Neural cell (in vitro differentiated cells): Measurements from ENCODE around the gene DPH3.

Experiments used
- CTCF ChIP-seq: fragments of 450-650 bp; IDR thresholded peaks from 2 replicates; pipeline ENCODE4 v1.5.1; 2014; ENCODE audit warnings: antibody characterized with exemption, mild to moderate bottlenecking, moderate library complexity; ENCODE audit not compliant: poor library complexity, severe bottlenecking
- EP300 ChIP-seq: fragments of 450-650 bp; conservative IDR thresholded peaks from 2 replicates; pipeline ENCODE4 v1.6.1; 2014; ENCODE audit warnings: antibody characterized with exemption, mild to moderate bottlenecking, moderate library complexity; ENCODE audit not compliant: poor library complexity, severe bottlenecking
- EZH2 ChIP-seq: fragments of 200-600, 300-800 bp; shearing (Covaris generic), sonication (generic); IDR thresholded peaks from 2 replicates; pipeline ENCODE4 v1.6.1; 2014; ENCODE audit warnings: antibody characterized with exemption, low read length, borderline replicate concordance, mild to moderate bottlenecking; ENCODE audit not compliant: insufficient read depth, poor library complexity, severe bottlenecking
- MXI1 ChIP-seq: fragments of 450-650 bp; conservative IDR thresholded peaks from 2 replicates; pipeline ENCODE4 v1.6.1; 2014; ENCODE audit warnings: antibody characterized with exemption, mild to moderate bottlenecking; ENCODE audit not compliant: poor library complexity, severe bottlenecking
- POLR2AphosphoS5 ChIP-seq: IDR thresholded peaks from 2 replicates; pipeline ENCODE4 v1.6.1; 2012
- RAD21 ChIP-seq: fragments of 450-650 bp; conservative IDR thresholded peaks from 2 replicates; pipeline ENCODE4 v1.6.1; 2014; ENCODE audit warnings: antibody characterized with exemption, mild to moderate bottlenecking, moderate library complexity
- REST ChIP-seq: IDR thresholded peaks from 2 replicates; pipeline ENCODE4 v1.6.1; 2012; ENCODE audit warnings: borderline replicate concordance
- SMC3 ChIP-seq: fragments of 450-650 bp; conservative IDR thresholded peaks from 2 replicates; pipeline ENCODE4 v1.6.1; 2014; ENCODE audit warnings: antibody characterized with exemption, mild to moderate bottlenecking, moderate library complexity; ENCODE audit not compliant: poor library complexity
- TAF1 ChIP-seq: IDR thresholded peaks from 2 replicates; pipeline ENCODE4 v1.6.1; 2012; ENCODE audit warnings: low read depth

GRCh38 chr3:16305111-16305541, 40.4 kb upstream of the DPH3 start:
- TF ChIP-seq CTCF (no peak), REST (no peak), EP300 (no peak), RAD21 (no peak), EZH2 (no peak), POLR2AphosphoS5 (no peak), SMC3 (no peak), TAF1 (no peak), MXI1 (no peak)
